Left forelimb (tissue), 1 donor: ENCODE data around the gene LMX1B.

ENCODE experiments used
- DNase-seq: peaks from one replicate; pipeline ENCODE4 v3.0.0-alpha.2; 2018; ENCODE audit warnings: low spot score

Gene LMX1B

GRCh38 chr9:126658201-126658825 lies 44.6 kb downstream of the LMX1B start:
- DNase-seq = no peak

DNA sequence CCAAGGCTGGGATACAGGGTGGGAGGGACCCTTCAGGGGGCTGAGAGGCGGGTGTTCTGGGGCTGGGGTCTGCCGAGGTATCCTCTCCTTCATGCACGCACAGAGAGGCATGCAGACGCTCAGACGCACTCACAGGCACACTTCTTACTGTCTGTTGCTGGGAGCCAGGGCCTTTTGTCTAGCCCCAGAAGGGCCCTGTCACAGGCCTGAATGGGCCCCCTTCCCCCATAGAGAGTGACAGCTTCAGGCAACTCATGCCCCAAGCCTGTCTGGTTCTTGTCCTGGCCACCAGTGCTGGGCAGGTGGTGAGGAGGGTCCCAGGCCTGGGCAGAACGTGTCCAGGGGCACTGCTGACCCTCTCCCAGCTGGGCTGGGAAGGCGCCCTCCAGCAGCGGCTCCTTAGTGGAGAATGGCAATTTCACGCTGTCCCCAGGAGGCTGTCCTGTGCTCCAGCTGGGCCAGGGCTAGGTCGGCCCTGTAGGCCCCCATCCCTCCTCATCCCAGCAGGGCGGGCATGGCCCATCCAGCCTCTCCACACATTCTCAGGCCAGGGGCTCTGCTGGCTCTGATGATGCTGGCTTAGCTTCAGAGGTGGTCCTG lies 45.3 kb downstream of the LMX1B start:
- DNase-seq = no peak

DNA sequence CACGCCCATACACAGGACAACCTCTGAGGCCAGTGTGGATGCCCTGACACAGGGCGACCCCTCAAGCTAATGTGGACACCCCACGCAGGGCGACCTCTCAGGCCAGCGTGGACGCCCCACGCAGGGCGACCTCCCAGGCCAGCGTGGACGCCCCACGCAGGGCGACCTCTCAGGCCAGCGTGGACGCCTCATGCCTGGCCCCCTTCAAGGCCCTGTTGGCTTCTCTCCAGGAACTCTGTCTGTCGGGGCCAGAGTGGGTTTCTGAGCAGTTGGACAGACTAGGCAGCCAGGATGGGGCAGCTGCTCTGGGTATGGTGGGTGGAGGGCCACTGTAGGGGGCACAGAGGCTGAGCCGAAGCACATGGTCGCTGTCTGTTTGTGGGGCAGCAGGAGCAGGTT lies 47.4 kb downstream of the LMX1B start:
- DNase-seq = no peak

DNA sequence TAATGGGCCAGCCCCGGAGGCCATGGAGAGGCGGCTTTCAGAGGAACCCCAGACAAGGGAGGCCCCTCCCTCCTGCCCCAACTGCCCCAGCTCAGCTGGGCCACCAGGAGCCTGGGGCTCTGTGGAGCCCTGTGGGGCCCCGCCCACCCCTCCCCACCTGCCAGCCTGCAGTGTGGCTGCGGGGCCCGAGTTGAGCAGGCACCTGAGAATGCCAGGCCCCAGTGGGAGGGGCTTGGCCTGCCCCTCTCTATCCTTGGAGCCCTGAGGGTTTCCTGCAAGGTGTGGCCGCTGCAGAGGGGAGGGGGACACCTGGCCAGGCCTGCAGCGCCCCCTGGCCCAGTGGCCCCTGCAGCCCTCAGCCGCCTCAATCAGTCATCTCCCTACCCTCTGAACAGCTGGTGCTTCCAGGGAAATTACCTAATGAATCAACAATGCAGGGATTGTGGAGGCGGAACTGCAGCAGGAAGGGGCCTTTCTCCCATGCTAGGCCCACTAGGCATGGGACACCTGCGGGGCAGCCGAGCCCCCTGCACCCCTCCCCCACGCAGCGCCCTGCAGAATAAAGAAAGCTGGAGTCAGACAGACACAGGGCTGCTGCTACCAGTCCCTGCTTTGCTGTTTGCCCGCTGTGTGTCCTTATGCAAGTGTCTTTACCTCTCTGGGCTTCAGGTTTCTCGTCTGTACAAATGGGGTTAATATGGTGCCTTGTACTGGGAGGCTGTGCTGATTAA lies 48.0 kb downstream of the LMX1B start:
- no peak for DNase-seq

GRCh38 chr9:126663661-126664072 lies 49.9 kb downstream of the LMX1B start:
- no peak for DNase-seq

GRCh38 chr9:126664900-126665643 lies 51.3 kb downstream of the LMX1B start:
- DNase-seq = no peak

GRCh38 chr9:126665644-126666035 lies 51.9 kb downstream of the LMX1B start:
- DNase-seq = no peak

- DNase-seq = no peak
These were observed 52.6 kb downstream of the LMX1B start for GRCh38 chr9:126666155-126666803.

DNA sequence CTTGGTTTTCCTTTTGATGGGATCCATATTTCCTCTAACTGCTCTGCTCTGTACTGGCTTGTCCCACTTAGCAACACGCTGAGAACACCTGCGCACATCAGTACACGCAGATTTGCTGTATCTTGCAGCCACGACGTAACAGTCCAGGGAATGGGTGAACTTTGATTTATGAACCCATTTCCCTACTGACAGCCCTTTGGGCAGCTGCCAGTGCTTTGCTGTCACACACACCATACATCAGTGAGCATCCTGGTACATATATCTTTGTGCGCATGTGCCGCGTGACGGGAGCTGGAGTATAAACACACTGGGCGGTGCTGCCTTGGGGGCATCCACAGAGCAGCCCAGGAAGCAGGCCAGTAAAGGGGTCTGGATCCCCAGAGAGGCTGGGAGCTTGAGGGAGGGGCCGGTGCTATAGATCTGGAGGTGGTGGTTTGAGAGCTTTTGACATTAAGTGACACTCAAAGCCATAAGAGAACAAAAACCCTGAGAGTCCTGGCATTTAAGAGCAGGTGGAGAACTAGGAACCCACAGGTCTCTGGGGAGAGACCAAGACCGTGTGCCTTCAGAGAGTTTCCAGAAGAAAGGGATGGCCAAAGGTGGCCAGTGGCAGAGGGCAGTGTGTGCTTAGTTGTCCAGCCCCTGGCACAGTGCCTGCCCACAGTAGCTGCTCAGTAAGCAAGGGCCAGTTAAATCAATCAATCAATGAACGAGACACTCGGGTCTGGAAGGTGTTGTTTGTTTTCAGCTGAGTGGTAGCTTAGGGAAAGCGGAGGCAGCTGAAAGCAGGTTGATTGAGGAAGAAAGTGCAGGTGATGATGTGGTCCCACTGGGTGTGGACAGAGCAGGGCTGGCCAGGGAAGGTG lies 53.7 kb downstream of the LMX1B start:
- DNase-seq = no peak

DNA sequence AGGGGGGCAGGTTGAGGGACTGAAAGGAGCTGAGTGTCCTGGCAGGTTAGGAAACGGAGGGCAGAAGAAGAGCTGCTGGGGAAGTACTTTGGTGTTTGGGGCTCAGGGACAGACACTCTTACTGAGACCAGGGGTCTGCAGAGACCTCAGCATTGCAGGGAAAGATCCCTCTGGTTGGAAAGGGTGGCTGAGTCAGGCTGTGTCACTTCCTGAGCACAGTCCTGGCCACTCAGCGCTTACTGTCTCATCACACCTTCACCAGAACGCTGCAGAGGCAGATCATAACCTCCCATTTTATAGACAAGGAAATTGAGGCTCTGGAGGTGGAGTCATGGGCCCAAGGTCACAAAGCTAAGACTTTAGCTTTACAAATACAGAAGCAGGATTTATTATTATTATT lies 54.3 kb downstream of the LMX1B start:
- no peak for DNase-seq

- DNase-seq = no peak
These were observed 55.4 kb downstream of the LMX1B start for GRCh38 chr9:126669108-126669507.

DNA sequence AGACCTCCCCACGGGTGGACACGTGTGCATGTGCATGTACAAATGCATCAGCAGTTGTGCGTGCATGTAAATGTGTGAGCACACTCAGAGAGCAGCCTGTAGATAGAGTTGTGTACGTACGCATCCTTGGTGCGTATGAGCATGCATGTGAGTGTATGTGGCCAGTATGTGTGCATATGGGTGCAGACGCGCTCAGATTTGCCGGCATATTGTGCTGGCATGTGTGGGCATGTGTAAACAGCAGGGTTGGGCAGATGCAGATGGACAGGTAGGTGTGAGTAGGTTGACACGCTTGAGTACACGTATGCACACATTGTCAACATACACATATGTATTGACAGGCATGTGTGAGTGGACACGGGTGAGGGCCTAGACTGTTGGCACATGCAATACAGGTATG lies 56.5 kb downstream of the LMX1B start:
- no peak for DNase-seq

DNA sequence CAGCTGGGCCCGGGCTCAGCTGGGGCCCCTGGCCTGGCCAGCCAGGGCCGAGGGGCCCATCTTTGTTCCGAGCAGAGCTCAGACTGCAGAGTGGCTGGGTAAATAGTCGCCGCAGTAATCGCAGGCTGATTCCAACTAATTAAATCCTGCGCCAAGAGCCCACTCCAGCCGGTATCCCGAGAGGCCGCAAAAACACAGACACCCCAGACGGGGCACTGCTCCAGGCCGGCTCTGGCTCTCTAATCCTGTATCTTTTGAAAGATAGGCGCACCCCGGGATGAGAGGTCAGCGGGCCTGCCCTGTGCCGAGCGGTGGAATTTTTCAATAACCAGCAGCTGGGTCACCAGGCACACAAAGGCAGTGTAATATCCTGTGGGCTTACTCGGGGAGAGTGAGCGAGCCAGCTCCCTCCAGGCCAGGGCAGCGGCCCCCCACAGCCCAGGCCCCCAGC lies 57.7 kb downstream of the LMX1B start:
- no peak for DNase-seq

- no peak for DNase-seq
These were observed 58.3 kb downstream of the LMX1B start for GRCh38 chr9:126671983-126672382.

DNA sequence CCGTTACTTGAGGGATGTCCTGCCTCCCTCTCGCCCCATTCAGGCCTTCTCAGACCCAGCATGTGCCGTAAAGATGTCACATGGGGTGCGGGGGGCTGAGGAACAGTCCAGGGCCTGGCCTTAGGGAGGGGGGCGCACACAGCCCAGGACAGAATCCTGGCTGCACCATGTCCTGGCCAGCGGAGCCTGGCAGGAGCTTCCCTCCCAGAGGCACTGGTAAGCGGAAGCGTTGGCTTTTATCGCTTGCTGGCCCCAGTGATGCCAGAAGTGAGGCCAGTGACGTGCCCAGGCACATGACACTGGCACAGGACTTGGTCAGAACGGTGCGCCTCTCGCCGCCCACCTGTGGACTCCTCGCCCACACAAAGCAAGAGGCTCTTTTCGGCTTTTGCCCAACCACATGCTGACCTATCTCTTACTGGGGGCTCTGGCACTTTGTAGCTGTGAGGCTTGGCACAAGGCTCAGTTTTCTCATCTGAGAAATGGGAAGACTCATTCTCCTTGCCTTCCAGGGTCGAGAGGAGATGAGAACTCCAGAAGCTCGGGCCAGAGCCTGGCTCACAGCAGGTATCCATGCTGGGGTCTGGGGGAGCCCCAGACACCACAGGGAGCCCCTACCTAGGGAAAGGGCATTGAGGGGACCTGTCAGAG lies 59.0 kb downstream of the LMX1B start:
- no peak for DNase-seq

- no peak for DNase-seq
These were observed 60.1 kb downstream of the LMX1B start for GRCh38 chr9:126673689-126674364.

GRCh38 chr9:126674365-126675146 lies 60.8 kb downstream of the LMX1B start:
- DNase-seq = no peak

- no peak for DNase-seq
These were observed 61.4 kb downstream of the LMX1B start for GRCh38 chr9:126675147-126675467.

DNA sequence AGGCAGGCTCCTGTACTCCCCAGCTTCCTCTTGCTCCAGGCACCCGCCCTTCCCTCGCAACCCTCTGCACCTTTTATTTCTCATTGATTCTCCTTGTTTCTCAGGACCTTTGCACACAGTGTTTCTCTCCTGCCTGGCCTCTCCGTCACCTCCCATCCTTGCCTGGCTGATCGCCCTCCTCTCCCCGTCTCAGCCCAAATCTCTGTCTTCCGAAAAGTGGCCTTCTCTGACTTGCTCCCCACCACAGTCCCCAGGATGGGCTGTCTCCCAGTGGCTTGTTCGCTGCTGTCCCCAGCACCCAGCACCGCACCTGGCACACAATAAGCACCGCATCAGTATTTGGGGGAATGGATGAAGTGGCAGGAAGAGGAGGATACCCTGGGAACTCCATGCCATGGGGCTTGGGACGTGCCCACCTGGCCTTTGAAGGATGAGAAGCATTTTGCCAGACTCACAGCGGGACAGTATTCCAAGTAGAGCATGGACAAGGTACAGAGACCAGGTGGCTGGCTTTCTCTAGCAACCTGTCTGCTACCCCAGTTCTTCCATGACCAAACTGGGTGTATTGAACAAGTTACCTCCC lies 62.5 kb downstream of the LMX1B start:
- no peak for DNase-seq
